Parathyroid adenoma (tissue), 2 donors: ENCODE results near the gene SFRP5.

Source experiments
- H2AFZ ChIP-seq: fragments of 300-600 bp; sonication (generic); one replicate; pipeline ENCODE4 v1.7.0; 2017; ENCODE audit warnings: antibody characterized with exemption, mild to moderate bottlenecking
- H3K27ac ChIP-seq: fragments of 300-600 bp; sonication (generic); one replicate; pipeline ENCODE4 v1.7.0; 2017
- H3K27me3 ChIP-seq: fragments of 300-600 bp; sonication (generic); one replicate; pipeline ENCODE4 v1.7.0; 2017; ENCODE audit warnings: low read length; ENCODE audit not compliant: control insufficient read depth, insufficient read depth
- H3K36me3 ChIP-seq: fragments of 300-600 bp; sonication (generic); one replicate; pipeline ENCODE4 v1.7.0; 2017; ENCODE audit warnings: low read length; ENCODE audit not compliant: control insufficient read depth, insufficient read depth
- H3K4me1 ChIP-seq: fragments of 300-600 bp; sonication (generic); one replicate; pipeline ENCODE4 v1.7.0; 2017; ENCODE audit warnings: control low read depth
- H3K4me2 ChIP-seq: fragments of 300-600 bp; sonication (generic); one replicate; pipeline ENCODE4 v1.7.0; 2017; ENCODE audit warnings: low read length
- H3K4me3 ChIP-seq: fragments of 300-600 bp; sonication (generic); one replicate; pipeline ENCODE4 v1.7.0; 2017; ENCODE audit warnings: low read depth, low read length
- H3K79me2 ChIP-seq: fragments of 300-600 bp; sonication (generic); one replicate; pipeline ENCODE4 v1.7.0; 2017; ENCODE audit warnings: control low read depth
- H3K9ac ChIP-seq: fragments of 300-600 bp; sonication (generic); one replicate; pipeline ENCODE4 v1.7.0; 2017; ENCODE audit warnings: mild to moderate bottlenecking
- H3K9me3 ChIP-seq: fragments of 300-600 bp; sonication (generic); one replicate; pipeline ENCODE4 v1.7.0; 2017; ENCODE audit warnings: low read length; ENCODE audit not compliant: control insufficient read depth
- CTCF ChIP-seq: fragments of 300-600 bp; sonication (generic); IDR thresholded peaks from one replicate; pipeline ENCODE4 v1.7.0; 2017; ENCODE audit warnings: antibody characterized with exemption, mild to moderate bottlenecking
- donor health status: primary hyperparathyroidism.

SFRP5 gene

DNA sequence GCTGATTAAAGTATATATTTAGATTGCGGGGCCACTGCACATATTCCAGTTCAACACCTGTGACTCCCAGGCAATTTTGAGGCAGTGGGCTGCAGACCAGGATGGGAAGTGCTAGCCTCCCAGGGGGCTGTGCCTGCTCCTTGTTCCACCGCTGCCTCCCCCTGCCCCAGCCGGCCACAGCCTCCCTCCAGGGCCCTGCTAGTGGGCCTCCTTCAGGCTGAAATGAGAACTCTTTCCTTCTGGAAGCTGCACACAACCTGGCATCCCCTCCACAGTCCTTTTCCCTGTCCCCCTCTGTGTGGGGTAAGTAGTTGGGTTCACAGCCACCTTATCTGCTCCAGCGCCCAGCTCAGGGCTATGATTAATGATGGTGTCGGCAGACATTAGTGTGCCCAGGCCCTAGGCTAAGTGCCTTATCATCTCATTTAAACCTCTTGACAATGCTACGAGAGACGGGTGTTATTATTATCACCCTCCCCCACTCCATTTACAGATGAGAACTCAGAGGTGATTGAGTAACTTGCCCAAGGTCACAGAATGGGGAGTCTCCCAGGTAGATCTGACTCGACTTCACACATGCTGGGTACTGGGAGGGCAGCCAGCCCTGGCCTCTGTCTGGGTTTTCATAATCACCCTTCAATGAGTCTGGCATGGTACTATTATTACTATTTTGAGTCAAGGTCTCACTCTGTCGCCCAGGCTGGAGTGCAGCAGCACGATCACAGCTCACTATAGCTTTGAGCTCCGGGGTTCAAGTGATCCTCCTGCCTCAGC is 10.8 kb upstream of the SFRP5 start:
- Histone ChIP-seq H3K27ac (no peak overlapping the region), H3K4me1 (no peaks in the 10 kb centered on the region)

GRCh38 chr10:97781618-97782331 is 10.0 kb upstream of the SFRP5 start:
- no peaks in the 10 kb centered on the region for H3K27me3 ChIP-seq
- no peak overlapping the region for H3K4me3 ChIP-seq
- H3K4me1 ChIP-seq = no peaks in the 10 kb centered on the region
- no peaks in the 10 kb centered on the region for H3K36me3 ChIP-seq
- H3K27ac ChIP-seq = no peak overlapping the region
- no peaks in the 10 kb centered on the region for H3K79me2 ChIP-seq
- no peak for TF ChIP-seq CTCF
- no peaks in the 10 kb centered on the region for H3K9me3 ChIP-seq
- no peak overlapping the region for H2AFZ ChIP-seq
- no peak overlapping the region for H3K9ac ChIP-seq
- H3K4me2 ChIP-seq = no peak overlapping the region

More for the DNA sequence above, 10.8 kb upstream of the SFRP5 start:
- no peak for TF ChIP-seq CTCF
- Histone ChIP-seq H3K9ac (no peak overlapping the region), H3K4me2 (no peak overlapping the region), H3K4me3 (no peak overlapping the region), H3K36me3 (no peaks in the 10 kb centered on the region), H3K79me2 (no peaks in the 10 kb centered on the region), H2AFZ (no peak overlapping the region), H3K27me3 (no peaks in the 10 kb centered on the region), H3K9me3 (no peaks in the 10 kb centered on the region)

GRCh38 chr10:97780841-97781617 is 9.2 kb upstream of the SFRP5 start:
- no peak overlapping the region for H3K4me3 ChIP-seq
- H3K36me3 ChIP-seq = no peaks in the 10 kb centered on the region
- H3K9ac ChIP-seq = no peak overlapping the region
- H2AFZ ChIP-seq = no peak overlapping the region
- no peak overlapping the region for H3K27ac ChIP-seq
- H3K4me1 ChIP-seq = no peaks in the 10 kb centered on the region
- no peaks in the 10 kb centered on the region for H3K27me3 ChIP-seq
- H3K4me2 ChIP-seq = no peak overlapping the region
- H3K79me2 ChIP-seq = no peaks in the 10 kb centered on the region
- no peaks in the 10 kb centered on the region for H3K9me3 ChIP-seq
- TF ChIP-seq CTCF = no peak

DNA sequence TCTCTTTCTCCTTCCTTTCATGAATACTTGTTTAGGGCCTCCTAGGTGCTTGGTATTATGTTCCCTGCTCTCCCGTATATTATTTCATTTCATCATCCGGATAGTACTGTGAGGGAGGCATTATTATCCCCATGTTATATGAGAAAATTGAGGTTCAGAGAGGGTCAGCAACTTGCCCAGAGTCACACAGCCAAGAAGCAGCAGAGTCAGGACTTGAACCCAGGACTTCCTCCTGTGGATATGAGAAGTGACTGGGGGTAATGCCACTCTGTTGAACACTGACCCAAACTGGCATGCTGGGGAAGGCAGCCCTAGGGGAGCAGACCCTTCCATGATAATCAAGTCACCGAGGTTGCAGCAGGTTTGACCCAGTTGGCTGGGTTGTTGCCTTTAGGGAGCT is 8.2 kb upstream of the SFRP5 start:
- no peak overlapping the region for H2AFZ ChIP-seq
- H3K79me2 ChIP-seq = no peaks in the 10 kb centered on the region
- H3K27ac ChIP-seq = no peak overlapping the region
- H3K9me3 ChIP-seq = no peaks in the 10 kb centered on the region
- no peak overlapping the region for H3K4me3 ChIP-seq
- H3K4me1 ChIP-seq = no peaks in the 10 kb centered on the region
- H3K27me3 ChIP-seq = no peaks in the 10 kb centered on the region
- TF ChIP-seq CTCF = no peak
- H3K36me3 ChIP-seq = no peaks in the 10 kb centered on the region
- H3K4me2 ChIP-seq = no peak overlapping the region
- no peak overlapping the region for H3K9ac ChIP-seq
